ENCODE data around the gene RETREG3.

Gene RETREG3, protein sequence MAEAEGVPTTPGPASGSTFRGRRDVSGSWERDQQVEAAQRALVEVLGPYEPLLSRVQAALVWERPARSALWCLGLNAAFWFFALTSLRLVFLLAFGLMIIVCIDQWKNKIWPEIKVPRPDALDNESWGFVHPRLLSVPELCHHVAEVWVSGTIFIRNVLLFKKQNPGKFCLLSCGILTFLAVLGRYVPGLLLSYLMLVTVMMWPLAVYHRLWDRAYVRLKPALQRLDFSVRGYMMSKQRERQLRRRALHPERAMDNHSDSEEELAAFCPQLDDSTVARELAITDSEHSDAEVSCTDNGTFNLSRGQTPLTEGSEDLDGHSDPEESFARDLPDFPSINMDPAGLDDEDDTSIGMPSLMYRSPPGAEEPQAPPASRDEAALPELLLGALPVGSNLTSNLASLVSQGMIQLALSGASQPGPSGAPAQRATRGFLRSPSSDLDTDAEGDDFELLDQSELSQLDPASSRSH

GRCh38 chr17:42609182-42609813 lies at the start of gene RETREG3, which contains the start of gene TUBG1:
Gene RETREG3, minus strand, starts transcription at chr17:42609374. Its CDS starts 50 bp downstream, at chr17:42609324.
Gene TUBG1, plus strand, starts transcription at chr17:42609683. Its CDS starts 55 bp downstream, at chr17:42609738.
- peak; percentile 98 for DNase-seq (ENCODE audit: low read depth)
- H3K4me3 ChIP-seq (ENCODE audit: low read depth, low read length) = peak within 1 kb of the TSS; percentile 84
- TF ChIP-seq, protein P1, sequence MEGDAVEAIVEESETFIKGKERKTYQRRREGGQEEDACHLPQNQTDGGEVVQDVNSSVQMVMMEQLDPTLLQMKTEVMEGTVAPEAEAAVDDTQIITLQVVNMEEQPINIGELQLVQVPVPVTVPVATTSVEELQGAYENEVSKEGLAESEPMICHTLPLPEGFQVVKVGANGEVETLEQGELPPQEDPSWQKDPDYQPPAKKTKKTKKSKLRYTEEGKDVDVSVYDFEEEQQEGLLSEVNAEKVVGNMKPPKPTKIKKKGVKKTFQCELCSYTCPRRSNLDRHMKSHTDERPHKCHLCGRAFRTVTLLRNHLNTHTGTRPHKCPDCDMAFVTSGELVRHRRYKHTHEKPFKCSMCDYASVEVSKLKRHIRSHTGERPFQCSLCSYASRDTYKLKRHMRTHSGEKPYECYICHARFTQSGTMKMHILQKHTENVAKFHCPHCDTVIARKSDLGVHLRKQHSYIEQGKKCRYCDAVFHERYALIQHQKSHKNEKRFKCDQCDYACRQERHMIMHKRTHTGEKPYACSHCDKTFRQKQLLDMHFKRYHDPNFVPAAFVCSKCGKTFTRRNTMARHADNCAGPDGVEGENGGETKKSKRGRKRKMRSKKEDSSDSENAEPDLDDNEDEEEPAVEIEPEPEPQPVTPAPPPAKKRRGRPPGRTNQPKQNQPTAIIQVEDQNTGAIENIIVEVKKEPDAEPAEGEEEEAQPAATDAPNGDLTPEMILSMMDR (IDR thresholded peaks at IDR 0.05; ENCODE audit: control insufficient read depth, extremely low read depth, insufficient read depth) = no peak

DNA sequence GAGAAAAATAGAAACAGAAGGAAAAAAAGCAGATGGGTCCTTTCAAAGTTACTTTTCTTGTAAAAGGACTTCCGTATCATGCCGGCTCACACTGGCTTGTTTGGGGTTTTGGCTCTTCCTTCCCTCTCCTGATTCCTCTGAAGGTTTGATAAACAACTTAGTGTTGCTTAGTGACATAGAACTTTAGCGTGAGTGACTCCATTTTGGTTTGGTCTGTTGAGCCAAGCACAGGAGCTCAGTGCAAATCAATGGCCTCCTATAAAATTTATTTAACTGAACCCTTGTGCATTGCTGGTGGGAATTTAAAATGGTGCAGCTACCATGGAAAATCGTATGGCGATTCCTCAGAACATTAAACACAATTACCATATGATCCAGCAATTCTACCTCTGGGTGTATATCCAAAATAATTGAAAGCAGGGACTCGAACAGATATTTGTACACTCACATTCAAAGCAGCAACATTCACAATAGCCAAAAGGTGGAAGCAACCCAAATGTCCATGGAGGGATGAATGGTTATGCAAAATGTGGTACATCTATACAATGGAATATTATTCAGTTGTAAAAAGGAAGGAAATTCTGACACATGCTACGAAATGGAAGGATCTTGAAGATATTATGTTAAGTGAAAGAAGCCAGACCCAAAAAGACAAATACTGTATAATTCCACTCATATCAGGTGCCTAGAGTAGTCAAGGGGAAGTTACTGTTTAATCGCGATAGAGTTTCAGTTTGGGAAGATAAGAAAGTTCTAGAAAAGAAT lies 48.8 kb upstream of the RETREG3 start:
- no peak for DNase-seq (ENCODE audit: low read depth)
- no peak overlapping the region for H3K4me3 ChIP-seq (ENCODE audit: low read depth, low read length)
- TF ChIP-seq, protein P1 (IDR thresholded peaks at IDR 0.05; ENCODE audit: control insufficient read depth, extremely low read depth, insufficient read depth) = no peak

DNA sequence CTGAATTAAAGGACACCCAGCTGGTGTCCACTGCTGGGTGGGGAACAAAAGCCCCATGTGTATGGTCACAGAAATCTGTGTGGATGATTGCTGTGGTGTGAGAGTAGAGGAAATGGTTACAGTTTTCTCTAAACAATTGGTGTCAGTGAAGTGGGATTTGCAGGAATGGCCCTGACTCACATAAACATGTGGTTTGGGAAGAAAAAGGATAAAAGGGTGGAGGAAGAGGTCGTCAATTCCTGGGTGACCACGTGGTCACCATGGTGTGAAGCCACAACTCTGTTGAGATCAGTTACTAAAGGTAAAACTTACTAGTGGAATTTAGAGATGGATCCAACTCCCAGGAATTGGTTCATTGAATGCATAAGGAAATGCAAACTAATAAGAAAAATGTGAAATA lies 46.4 kb upstream of the RETREG3 start:
- no peak for DNase-seq (ENCODE audit: low read depth)
- TF ChIP-seq, protein P1 (IDR thresholded peaks at IDR 0.05; ENCODE audit: control insufficient read depth, extremely low read depth, insufficient read depth) = no peak
- H3K4me3 ChIP-seq (ENCODE audit: low read depth, low read length) = no peak overlapping the region

- TF ChIP-seq, protein P1 (IDR thresholded peaks at IDR 0.05; ENCODE audit: control insufficient read depth, extremely low read depth, insufficient read depth) = no peak
- DNase-seq (ENCODE audit: low read depth) = no peak
- no peak overlapping the region for H3K4me3 ChIP-seq (ENCODE audit: low read depth, low read length)
These were observed 44.3 kb upstream of the RETREG3 start for GRCh38 chr17:42653179-42654124.

DNA sequence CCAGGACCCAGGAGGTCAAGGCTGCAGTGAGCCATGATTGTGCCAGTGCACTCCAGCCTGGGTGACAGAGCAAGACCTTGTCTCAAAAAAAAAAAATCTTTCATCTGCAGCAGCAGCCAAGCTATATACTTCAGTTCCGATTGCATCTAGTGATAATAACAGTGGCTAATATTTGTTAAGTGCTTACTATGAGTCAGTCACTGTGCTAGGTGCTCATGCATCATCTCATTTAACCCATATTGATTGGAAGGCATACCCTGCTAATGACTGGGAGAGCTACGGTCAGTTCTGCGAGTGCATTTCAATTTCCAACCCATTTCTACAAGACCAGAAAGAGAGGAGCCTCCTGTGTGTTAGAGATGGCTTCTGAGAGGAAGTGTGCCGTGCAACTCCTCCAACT lies 42.2 kb upstream of the RETREG3 start:
- no peak overlapping the region for H3K4me3 ChIP-seq (ENCODE audit: low read depth, low read length)
- DNase-seq (ENCODE audit: low read depth) = no peak
- TF ChIP-seq, protein P1 (IDR thresholded peaks at IDR 0.05; ENCODE audit: control insufficient read depth, extremely low read depth, insufficient read depth) = no peak

- no peak overlapping the region for H3K4me3 ChIP-seq (ENCODE audit: low read depth, low read length)
- TF ChIP-seq, protein P1 (IDR thresholded peaks at IDR 0.05; ENCODE audit: control insufficient read depth, extremely low read depth, insufficient read depth) = no peak
- DNase-seq (ENCODE audit: low read depth) = no peak
These were observed 38.6 kb upstream of the RETREG3 start for GRCh38 chr17:42647778-42648177.

All from LNCaP clone FGC (cell line).